GM18861 (cell line): ENCODE data around the gene CACFD1.
"Not testable (repeated sequence)": the region's sequence is repeated elsewhere in the genome, so short reads cannot be mapped to it uniquely, and the experiment has no call there.

Experiments used
- ATAC-seq: cut with Tn5 transposase; IDR thresholded peaks from one replicate; pipeline ENCODE4 v1.9.1; 2021; ENCODE audit not compliant: unreplicated experiment

The CACFD1 gene

GRCh38 chr9:133439337-133439736 is 20.4 kb upstream of the CACFD1 start:
- ATAC-seq, result no peak

- no peak for ATAC-seq
Observed at GRCh38 chr9:133440874-133441273, 18.9 kb upstream of the CACFD1 start.

- ATAC-seq, result no peak
Observed at GRCh38 chr9:133441571-133441970, 18.2 kb upstream of the CACFD1 start.

GRCh38 chr9:133443248-133443647 is 16.5 kb upstream of the CACFD1 start:
- ATAC-seq, result no peak

- no peak for ATAC-seq
Observed at GRCh38 chr9:133443982-133444381, 15.8 kb upstream of the CACFD1 start.

GRCh38 chr9:133445293-133445969 is 14.3 kb upstream of the CACFD1 start:
- no peak for ATAC-seq

- no peak for ATAC-seq
Observed at GRCh38 chr9:133448487-133448972, 11.2 kb upstream of the CACFD1 start.

GRCh38 chr9:133449760-133450159 is 10.0 kb upstream of the CACFD1 start:
- no peak for ATAC-seq

GRCh38 chr9:133451865-133452264 is 7.9 kb upstream of the CACFD1 start:
- not testable (repeated sequence) for ATAC-seq

GRCh38 chr9:133452562-133452961 is 7.2 kb upstream of the CACFD1 start:
- ATAC-seq, result no peak

- ATAC-seq, result no peak
Observed at GRCh38 chr9:133453651-133454050, 6.1 kb upstream of the CACFD1 start.

- ATAC-seq, result no peak
Observed at GRCh38 chr9:133454325-133454724, 5.5 kb upstream of the CACFD1 start.

- no peak for ATAC-seq
Observed at GRCh38 chr9:133454943-133455673, 4.7 kb upstream of the CACFD1 start.

- no peak for ATAC-seq
Observed at GRCh38 chr9:133455936-133456335, 3.8 kb upstream of the CACFD1 start.

GRCh38 chr9:133456409-133456808 is 3.4 kb upstream of the CACFD1 start:
- ATAC-seq, result no peak

GRCh38 chr9:133457233-133457632 is 2.5 kb upstream of the CACFD1 start:
- ATAC-seq, result no peak

- ATAC-seq, result no peak
Observed at GRCh38 chr9:133457748-133458147, 2.0 kb upstream of the CACFD1 start.

- no peak for ATAC-seq
Observed at GRCh38 chr9:133458643-133459312, 1.0 kb upstream of the CACFD1 start.

- ATAC-seq, result peak; percentile 18
Observed at GRCh38 chr9:133460405-133461175, 812 bp downstream of the CACFD1 start.

- no peak for ATAC-seq
Observed at GRCh38 chr9:133461975-133462374, 2.2 kb downstream of the CACFD1 start.

GRCh38 chr9:133463234-133463863 is 3.6 kb downstream of the CACFD1 start:
- no peak for ATAC-seq
